Loucy (cell line): ENCODE measurements around the gene RPL21.

Experiments used
- H2AFZ ChIP-seq: fragments of 200-600 bp; sonication (generic); 2 replicates; pipeline ENCODE4 v1.6.0; 2016; ENCODE audit warnings: antibody characterized with exemption, mild to moderate bottlenecking, low read length, moderate library complexity
- H3F3A ChIP-seq: fragments of 200-600 bp; 2 replicates; pipeline ENCODE4 v1.6.0; 2016; ENCODE audit warnings: antibody characterized with exemption, low read depth, mild to moderate bottlenecking
- H3K27me3 ChIP-seq: fragments of 200-600 bp; sonication (generic); 2 replicates; pipeline ENCODE4 v1.6.1; 2014; ENCODE audit warnings: low read length, mild to moderate bottlenecking; ENCODE audit not compliant: insufficient read depth, poor library complexity, severe bottlenecking
- H3K36me3 ChIP-seq: fragments of 200-600 bp; sonication (generic); 2 replicates; pipeline ENCODE4 v1.6.1; 2016; ENCODE audit warnings: low read length; ENCODE audit not compliant: insufficient read depth
- H3K4me1 ChIP-seq: fragments of 200-600 bp; sonication (generic); 2 replicates; pipeline ENCODE4 v1.5.1; 2014; ENCODE audit warnings: low read length, mild to moderate bottlenecking; ENCODE audit not compliant: insufficient read depth, poor library complexity, severe bottlenecking
- H3K4me2 ChIP-seq: fragments of 200-600 bp; sonication (generic); 2 replicates; pipeline ENCODE4 v1.6.0; 2014; ENCODE audit warnings: antibody characterized with exemption, low read length, low read depth, mild to moderate bottlenecking; ENCODE audit not compliant: poor library complexity, severe bottlenecking
- H3K4me3 ChIP-seq: fragments of 200-600 bp; sonication (generic); 2 replicates; pipeline ENCODE4 v1.5.1; 2014; ENCODE audit warnings: low read length, mild to moderate bottlenecking, mixed read lengths; ENCODE audit not compliant: poor library complexity, severe bottlenecking
- H3K79me2 ChIP-seq: fragments of 200-600 bp; sonication (generic); 2 replicates; pipeline ENCODE4 v1.6.1; 2014; ENCODE audit warnings: low read length; ENCODE audit not compliant: insufficient read depth
- H3K9ac ChIP-seq: fragments of 200-600 bp; sonication (generic); 2 replicates; pipeline ENCODE4 v1.6.0; 2014; ENCODE audit warnings: mild to moderate bottlenecking, low read depth, low read length, moderate library complexity; ENCODE audit not compliant: poor library complexity, severe bottlenecking
- H3K9me2 ChIP-seq: fragments of 200-600 bp; sonication (generic); replicated peaks from 2 replicates; pipeline ENCODE4 v1.6.1; 2016; ENCODE audit warnings: low read depth, low read length, mixed read lengths
- H3K9me3 ChIP-seq: fragments of 200-600 bp; sonication (generic); 2 replicates; pipeline ENCODE4 v1.6.1; 2014; ENCODE audit warnings: mild to moderate bottlenecking, antibody characterized with exemption, low read length, low read depth; ENCODE audit not compliant: insufficient read depth
- H4K20me1 ChIP-seq: fragments of 200-600 bp; sonication (generic); 2 replicates; pipeline ENCODE4 v1.6.0; 2014; ENCODE audit warnings: antibody characterized with exemption, low read length, mild to moderate bottlenecking; ENCODE audit not compliant: insufficient read depth, poor library complexity, severe bottlenecking
- EZH2phosphoT487 ChIP-seq: fragments of 200-600 bp; IDR thresholded peaks from 2 replicates; pipeline ENCODE4 v1.6.1; 2018; ENCODE audit warnings: antibody characterized with exemption, mild to moderate bottlenecking, moderate library complexity, borderline replicate concordance
- TF ChIP-seq, protein P1 (sequence below): fragments of 200-600 bp; sonication (generic); conservative IDR thresholded peaks from 2 replicates; pipeline ENCODE4 v1.5.1; 2014; ENCODE audit warnings: mild to moderate bottlenecking, antibody characterized with exemption, low read length

The RPL21 gene

DNA sequence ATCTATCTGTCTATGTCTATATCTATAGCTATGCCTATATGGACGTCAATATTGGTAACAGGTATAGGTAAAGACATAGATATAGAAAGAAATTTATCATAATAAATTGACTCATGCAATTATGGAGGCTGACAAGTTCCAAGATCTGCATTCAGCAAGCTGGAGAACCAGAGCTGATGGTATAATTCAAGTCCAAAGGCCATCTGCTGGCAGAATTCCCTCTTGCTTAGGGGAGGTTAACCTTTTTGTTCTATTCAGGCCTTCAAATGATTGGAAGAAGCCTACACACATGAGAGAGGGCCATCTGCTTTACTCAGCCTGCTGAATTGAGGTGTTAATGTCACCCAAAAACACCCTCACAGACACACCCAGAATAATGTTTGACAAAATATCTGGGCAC is 30.1 kb downstream of the RPL21 start:
- H4K20me1 ChIP-seq = no peaks in the 10 kb centered on the region
- H3K9me2 ChIP-seq = no peaks in the 10 kb centered on the region
- no peaks in the 10 kb centered on the region for H3K27me3 ChIP-seq
- no peaks in the 10 kb centered on the region for H3K36me3 ChIP-seq
- H2AFZ ChIP-seq = no peak overlapping the region
- peaks cover 9% of the 10 kb centered on the region for H3K4me1 ChIP-seq
- H3K9ac ChIP-seq = no peak overlapping the region
- no peak for TF ChIP-seq EZH2phosphoT487
- TF ChIP-seq, protein P1, sequence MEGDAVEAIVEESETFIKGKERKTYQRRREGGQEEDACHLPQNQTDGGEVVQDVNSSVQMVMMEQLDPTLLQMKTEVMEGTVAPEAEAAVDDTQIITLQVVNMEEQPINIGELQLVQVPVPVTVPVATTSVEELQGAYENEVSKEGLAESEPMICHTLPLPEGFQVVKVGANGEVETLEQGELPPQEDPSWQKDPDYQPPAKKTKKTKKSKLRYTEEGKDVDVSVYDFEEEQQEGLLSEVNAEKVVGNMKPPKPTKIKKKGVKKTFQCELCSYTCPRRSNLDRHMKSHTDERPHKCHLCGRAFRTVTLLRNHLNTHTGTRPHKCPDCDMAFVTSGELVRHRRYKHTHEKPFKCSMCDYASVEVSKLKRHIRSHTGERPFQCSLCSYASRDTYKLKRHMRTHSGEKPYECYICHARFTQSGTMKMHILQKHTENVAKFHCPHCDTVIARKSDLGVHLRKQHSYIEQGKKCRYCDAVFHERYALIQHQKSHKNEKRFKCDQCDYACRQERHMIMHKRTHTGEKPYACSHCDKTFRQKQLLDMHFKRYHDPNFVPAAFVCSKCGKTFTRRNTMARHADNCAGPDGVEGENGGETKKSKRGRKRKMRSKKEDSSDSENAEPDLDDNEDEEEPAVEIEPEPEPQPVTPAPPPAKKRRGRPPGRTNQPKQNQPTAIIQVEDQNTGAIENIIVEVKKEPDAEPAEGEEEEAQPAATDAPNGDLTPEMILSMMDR = peak; percentile 42
- H3K79me2 ChIP-seq = no peaks in the 10 kb centered on the region
- H3K4me3 ChIP-seq = no peak overlapping the region
- no peaks in the 10 kb centered on the region for H3K9me3 ChIP-seq
- no peak overlapping the region for H3K4me2 ChIP-seq
- H3F3A ChIP-seq = no peaks in the 10 kb centered on the region

DNA sequence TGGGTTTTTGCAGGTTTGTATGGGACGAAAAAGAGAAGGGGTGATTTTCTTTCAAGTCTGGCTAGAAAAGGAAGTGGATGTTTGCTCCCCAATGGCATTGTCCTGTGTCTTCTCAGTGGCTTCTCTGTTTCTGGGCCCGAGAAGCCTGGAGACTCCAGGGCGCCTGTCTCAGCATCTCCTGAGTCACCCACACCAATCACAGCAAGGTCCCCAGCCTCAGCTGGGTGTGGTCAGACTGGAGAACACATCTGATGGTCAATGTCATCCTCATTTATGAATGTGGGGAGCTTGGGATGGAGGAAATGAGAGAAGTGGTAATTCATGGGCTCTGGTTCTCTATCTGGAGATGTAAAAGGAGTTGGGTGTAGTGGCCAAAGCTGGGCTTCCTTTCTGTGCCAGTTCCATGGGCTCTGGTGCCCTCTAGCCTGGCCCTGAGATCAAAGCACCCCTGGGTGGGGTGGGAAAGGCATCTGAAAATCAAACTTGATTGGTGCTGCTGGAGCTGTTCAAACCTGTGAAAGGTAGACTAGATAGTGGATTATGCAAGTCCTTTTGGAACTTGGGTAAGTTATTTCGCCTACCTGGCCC is 32.6 kb downstream of the RPL21 start:
- TF ChIP-seq, protein P1 = peak; percentile 75
- TF ChIP-seq EZH2phosphoT487 = no peak
- no peaks in the 10 kb centered on the region for H3K27me3 ChIP-seq
- H2AFZ ChIP-seq = no peak overlapping the region
- no peak overlapping the region for H3K4me3 ChIP-seq
- no peak overlapping the region for H3K4me2 ChIP-seq
- H3F3A ChIP-seq = no peaks in the 10 kb centered on the region
- H3K9me3 ChIP-seq = no peaks in the 10 kb centered on the region
- H3K36me3 ChIP-seq = no peaks in the 10 kb centered on the region
- H3K4me1 ChIP-seq = peaks cover 9% of the 10 kb centered on the region
- H4K20me1 ChIP-seq = no peaks in the 10 kb centered on the region
- no peaks in the 10 kb centered on the region for H3K9me2 ChIP-seq
- H3K9ac ChIP-seq = no peak overlapping the region
- H3K79me2 ChIP-seq = no peaks in the 10 kb centered on the region

DNA sequence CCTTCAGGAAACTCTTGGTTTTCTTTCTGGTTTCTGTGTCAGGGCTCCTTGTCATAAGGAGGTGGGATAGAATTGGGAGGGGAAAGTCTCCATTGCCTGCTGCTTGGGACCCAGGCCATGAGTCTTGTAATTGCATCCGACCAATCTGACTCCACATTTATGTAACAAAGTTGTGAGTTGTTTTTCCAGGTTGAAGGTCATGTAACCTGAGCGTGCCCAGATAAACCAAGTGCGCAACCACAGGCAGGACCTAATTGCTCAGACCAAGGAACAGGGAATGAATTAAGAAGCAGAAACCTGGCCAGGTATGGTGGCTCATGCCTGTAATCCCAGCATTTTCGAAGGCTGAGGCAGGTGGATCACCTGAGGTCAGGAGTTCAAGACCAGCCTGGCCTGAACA is 37.0 kb downstream of the RPL21 start:
- TF ChIP-seq, protein P1 = no peak
- TF ChIP-seq EZH2phosphoT487 = no peak
- no peaks in the 10 kb centered on the region for H3F3A ChIP-seq
- H3K9me2 ChIP-seq = no peaks in the 10 kb centered on the region
- no peaks in the 10 kb centered on the region for H3K79me2 ChIP-seq
- no peak overlapping the region for H2AFZ ChIP-seq
- H3K4me3 ChIP-seq = no peak overlapping the region
- no peaks in the 10 kb centered on the region for H3K27me3 ChIP-seq
- H3K9ac ChIP-seq = no peak overlapping the region
- no peaks in the 10 kb centered on the region for H3K36me3 ChIP-seq
- H3K4me1 ChIP-seq = peaks cover 4% of the 10 kb centered on the region
- no peaks in the 10 kb centered on the region for H4K20me1 ChIP-seq
- no peaks in the 10 kb centered on the region for H3K9me3 ChIP-seq
- H3K4me2 ChIP-seq = no peak overlapping the region
